Pancreas (tissue), 10 donors: Measurements from ENCODE around the gene HIVEP2. TPM values are rescaled to one million over a fixed set of nuclear protein-coding genes. Genes with fewer than 3 reads are reported as not detected.

Experiments used
- ATAC-seq, 4 donors: fragments of 200-7000 bp; cut with Tn5 transposase; one replicate each; pipeline versions ENCODE4 v1.8.0 to v1.9.1; 2020; ENCODE audit warnings: mild to moderate bottlenecking in 4 of 4, moderate library complexity in 4 of 4
- DNase-seq, 6 donors: peaks; one replicate each; pipeline ENCODE4 v3.0.0-alpha.2; 2020
- FAIRE-seq: peaks from 2 replicates; lab custom pipeline; 2012; peaks lifted over from hg19 to GRCh38; lab: Jason Lieb, UNC
- H3K27ac ChIP-seq, 4 donors: fragments of 200-600 bp; sonication (generic); 1 replicate in 3 of 4; 2 replicates in 1 of 4; pipeline versions ENCODE4 v1.5.0 to v1.8.0; 2020
- H3K27me3 ChIP-seq, 4 donors: fragments of 200-600 bp; one replicate each; pipeline ENCODE4 v1.8.0; 2021
- H3K36me3 ChIP-seq, 3 donors: fragments of 200-600 bp; sonication (generic) in 1 of 3; one replicate each; pipeline versions ENCODE4 v1.5.0 to v1.8.0; 2020 to 2021
- H3K4me1 ChIP-seq, 3 donors: fragments of 200-600 bp; one replicate each; pipeline ENCODE4 v1.8.0; 2021
- H3K4me3 ChIP-seq, 4 donors: fragments of 200-600 bp; sonication (generic) in 2 of 4; one replicate each; pipeline versions ENCODE4 v1.5.0 to v1.8.0; 2020 to 2021
- H3K9me3 ChIP-seq, 4 donors: fragments of 200-600 bp; one replicate each; pipeline ENCODE4 v1.8.0; 2021
- CTCF ChIP-seq, 4 donors: fragments of 200-600 bp; sonication (generic) in 3 of 4; IDR thresholded peaks; one replicate each; pipeline versions ENCODE4 v1.5.0 to v1.8.0; 2021; ENCODE audit warnings: antibody characterized with exemption in 4 of 4
- WGBS, 2 donors: extraction: QIAGEN DNeasy Blood & Tissue Kit; methylation state at CpG; one replicate each; pipeline ENCODE4 v1.1.7; 2013; 5-methylcytosine and 5-hydroxymethylcytosine counted together
- intact Hi-C, 3 donors: fragments of 100-400 bp; cut with DNase I; formaldehyde crosslinking; loops; one replicate each; pipeline versions ENCODE4 v1.11.1 to v1.14.2; 2022
- polyA plus RNA-seq, 2 donors: library from polyadenylated mRNA; stranded (reverse); fragments of 200-250 nt; gene quantifications; one replicate each; pipeline ENCODE4 v1.2.3, GENCODE V29; 2013
- total RNA-seq, 6 donors: library from RNA; stranded (reverse); fragmentation: NEBNext Ultra II Directional in 4 of 6; extraction: Animal tissue kit (Norgen Biotek cat#: 25700) in 4 of 6; gene quantifications; one replicate each; pipeline versions ENCODE4 v1.2.1 to v1.2.4, GENCODE V29; 2021 to 2023
- donor health status: healthy with polysubstance abuse.
- donor health status: DM: no; HTN: no; CAD: no; lungs with moderate emphysema.
- donor health status: DM: no; HTN: no; CAD: no.
- donor health status: control.
- donor health status: control.
- donor health status: Bipolar disorder and iron deficiency.
- donor health status: DM: yes; HTN: yes; CAD: no.
- donor health status: DM: no; HTN: no; CAD: no.
- donor health status: DM: no; HTN: no; CAD: no.
- donor health status: DM: yes; HTN: yes; CAD: no.

Gene HIVEP2
- total and polyA plus RNA-seq, 8 donors, result 3.8 to 14.0 (median 8.6) TPM

DNA sequence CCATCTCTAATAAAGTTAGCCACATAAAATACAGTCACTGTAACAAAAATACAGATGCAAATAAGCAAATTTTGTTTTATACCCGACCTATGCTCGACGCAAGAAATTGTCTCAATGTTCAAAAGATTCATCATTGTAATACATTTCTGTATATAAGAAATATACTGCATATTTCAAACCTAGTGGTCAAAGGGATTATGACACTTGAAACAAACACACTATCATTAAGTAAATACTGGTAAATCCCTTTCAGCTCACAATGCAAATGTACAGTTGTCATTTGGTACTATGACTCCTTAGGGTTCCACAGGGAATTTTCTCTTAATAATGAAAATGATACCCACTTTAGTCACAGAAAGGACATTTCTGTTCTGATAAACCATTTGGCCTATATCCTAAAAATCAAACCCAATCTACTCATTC is 2.2 kb downstream of the HIVEP2 start:
- Histone ChIP-seq H3K9me3 (no peaks in the 10 kb centered on the region), H3K4me1 (peaks cover 8 to 47% (median 27%) of the 10 kb centered on the region in 3 donors), H3K4me3 (no peak overlapping the region), H3K36me3 (no peaks in the 10 kb centered on the region), H3K27me3 (no peaks in the 10 kb centered on the region), H3K27ac (peak overlapping the region in 2 of 4 donors; percentile 94 to 98)
- WGBS, 2 donors, result 54% methylated on average over 3 of the region's 3 CpGs
- intact Hi-C loops, result no loop called here
- FAIRE-seq (peak; percentile 26), ATAC-seq (no peak), DNase-seq (no peak)
- TF ChIP-seq CTCF (IDR thresholded peaks at IDR 0.05), result peak; percentile 35 to 63 (median 48)

DNA sequence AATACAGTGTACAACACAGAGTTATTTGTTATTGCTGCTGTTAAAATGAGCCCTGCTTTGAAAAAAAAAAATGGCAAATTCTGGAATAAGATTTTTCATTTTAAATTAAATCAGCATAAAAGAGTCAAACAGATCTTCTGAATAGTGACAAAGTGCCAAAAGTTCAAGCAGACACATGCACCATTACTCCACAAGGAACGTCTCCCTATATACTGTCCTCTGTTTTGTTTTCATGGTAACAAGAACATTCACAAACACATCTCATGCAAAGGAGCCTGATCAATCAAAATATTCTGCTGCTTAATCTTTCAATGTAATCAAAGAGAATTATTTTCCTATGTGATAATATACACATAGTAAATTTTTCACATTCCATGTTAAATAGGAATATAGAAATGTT is 2.7 kb downstream of the HIVEP2 start:
- DNase-seq (no peak), ATAC-seq (no peak), FAIRE-seq (no peak)
- Histone ChIP-seq H3K27ac (no peak overlapping the region), H3K4me3 (no peak overlapping the region), H3K27me3 (no peaks in the 10 kb centered on the region), H3K4me1 (peaks cover 8 to 45% (median 27%) of the 10 kb centered on the region in 3 donors), H3K36me3 (no peaks in the 10 kb centered on the region), H3K9me3 (no peaks in the 10 kb centered on the region)
- TF ChIP-seq CTCF (IDR thresholded peaks at IDR 0.05), result no peak
- intact Hi-C loops, result no loop called here
- WGBS, 2 donors, result 48 to 49% methylated on average over 1 of the region's 1 CpG

DNA sequence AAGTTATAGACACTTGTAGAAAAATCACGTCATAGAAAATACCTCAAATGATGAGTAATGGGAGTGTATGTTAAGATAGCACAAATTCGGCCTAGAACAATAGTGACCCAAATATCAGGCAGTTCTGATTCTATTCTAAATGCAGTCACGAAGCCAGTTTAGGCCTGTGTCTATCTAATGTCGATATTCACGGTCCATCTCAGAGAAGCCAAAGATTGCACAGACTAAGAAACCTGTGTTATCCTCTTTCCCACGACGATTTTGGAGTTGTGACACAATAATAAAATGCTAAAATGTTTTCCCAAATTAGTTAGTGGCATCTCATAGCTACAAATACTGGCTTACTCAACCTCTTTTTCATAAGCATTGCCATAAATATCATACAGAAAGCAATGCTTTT is 4.0 kb downstream of the HIVEP2 start:
- Histone ChIP-seq H3K9me3 (no peaks in the 10 kb centered on the region), H3K4me3 (no peak overlapping the region), H3K4me1 (peaks cover 8 to 45% (median 27%) of the 10 kb centered on the region in 3 donors), H3K27me3 (no peaks in the 10 kb centered on the region), H3K36me3 (no peaks in the 10 kb centered on the region), H3K27ac (no peak overlapping the region)
- no peak for ATAC-seq
- WGBS, 2 donors, result 87 to 89% methylated on average over 7 of the region's 7 CpGs
- FAIRE-seq, result no peak
- DNase-seq, result no peak
- intact Hi-C loops, result no loop called here
- TF ChIP-seq CTCF (IDR thresholded peaks at IDR 0.05), result no peak

DNA sequence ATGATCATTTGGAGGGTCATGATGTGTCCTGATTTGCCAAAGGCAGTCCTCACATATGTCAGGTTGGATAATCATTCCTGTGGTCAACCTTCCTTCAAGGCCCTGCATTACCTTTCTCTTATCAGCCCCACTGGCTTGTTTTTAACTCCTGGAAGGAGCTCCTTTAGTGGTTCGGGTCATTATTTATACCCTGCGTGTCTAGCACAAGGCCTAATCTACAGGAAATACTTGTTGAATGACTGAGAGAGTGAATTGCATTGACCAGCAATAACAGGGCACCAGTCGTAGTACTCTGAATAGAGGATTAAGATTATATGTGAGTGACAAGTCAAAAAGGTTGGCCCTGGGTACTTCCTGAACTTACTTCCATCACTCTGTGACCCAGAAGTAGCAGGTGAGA is 4.5 kb downstream of the HIVEP2 start:
- H3K4me1 ChIP-seq, result peaks cover 8 to 45% (median 27%) of the 10 kb centered on the region in 3 donors
- 62 to 72% methylated on average over 3 of the region's 3 CpGs for WGBS, 2 donors
- H3K4me3 ChIP-seq, result no peak overlapping the region
- intact Hi-C loops, result no loop called here
- FAIRE-seq (no peak), DNase-seq (no peak), ATAC-seq (no peak)
- H3K27me3 ChIP-seq, result no peaks in the 10 kb centered on the region
- H3K9me3 ChIP-seq, result no peaks in the 10 kb centered on the region
- H3K27ac ChIP-seq, result no peak overlapping the region
- TF ChIP-seq CTCF (IDR thresholded peaks at IDR 0.05), result no peak
- H3K36me3 ChIP-seq, result no peaks in the 10 kb centered on the region

DNA sequence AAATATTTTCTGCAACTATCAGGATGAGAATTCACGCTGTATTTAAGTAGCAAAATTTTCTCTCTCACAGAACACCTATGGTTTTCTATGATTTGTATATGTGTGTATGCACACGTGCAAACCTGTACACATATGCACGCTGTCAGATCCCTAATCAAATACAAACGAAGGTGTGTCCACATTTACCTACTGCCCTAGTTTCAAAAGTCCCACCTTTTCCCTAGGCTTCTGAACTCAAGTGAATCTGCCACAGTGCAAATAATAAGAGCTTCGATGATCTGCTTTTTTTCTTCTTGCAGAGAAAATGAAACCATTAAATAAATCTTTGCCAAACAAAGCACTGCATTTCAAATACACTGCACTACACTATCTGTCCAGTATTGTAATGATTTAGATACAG is 6.5 kb downstream of the HIVEP2 start:
- intact Hi-C loops, result no loop called here
- TF ChIP-seq CTCF (IDR thresholded peaks at IDR 0.05), result no peak
- no peaks in the 10 kb centered on the region for H3K9me3 ChIP-seq
- H3K36me3 ChIP-seq, result no peaks in the 10 kb centered on the region
- no peak overlapping the region for H3K4me3 ChIP-seq
- ATAC-seq, result no peak
- FAIRE-seq, result no peak
- peaks cover 16 to 52% (median 30%) of the 10 kb centered on the region in 3 donors for H3K4me1 ChIP-seq
- no peaks in the 10 kb centered on the region for H3K27me3 ChIP-seq
- no peak overlapping the region for H3K27ac ChIP-seq
- no peak for DNase-seq
- 39 to 46% methylated on average over 5 of the region's 5 CpGs for WGBS, 2 donors
